Skeletal muscle cell (primary cell): ENCODE measurements around the gene PTPN4.
A peak's percentile ranks its signal among the peaks of the same experiment; 100 is the strongest.

Experiments used
- DNase-seq: peaks from one replicate; pipeline ENCODE4 v3.0.0-alpha.2; 2010; ENCODE audit warnings: low read depth
- H3K4me3 ChIP-seq: 2 replicates; pipeline ENCODE4 v1.5.1; 2011; ENCODE audit warnings: low read depth, mild to moderate bottlenecking, control low read depth, low read length, moderate library complexity

Gene PTPN4

GRCh38 chr2:119728421-119728820, 31.3 kb upstream of the PTPN4 start:
- no peak for DNase-seq
- H3K4me3 ChIP-seq = no peak overlapping the region

- no peak overlapping the region for H3K4me3 ChIP-seq
- DNase-seq = no peak
Observed at GRCh38 chr2:119730671-119731177, 29.0 kb upstream of the PTPN4 start.

- DNase-seq = no peak
- H3K4me3 ChIP-seq = no peak overlapping the region
Observed at GRCh38 chr2:119731983-119732382, 27.7 kb upstream of the PTPN4 start.

- no peak for DNase-seq
Observed at GRCh38 chr2:119732601-119733164, 27.0 kb upstream of the PTPN4 start.

GRCh38 chr2:119734047-119734446, 25.7 kb upstream of the PTPN4 start:
- no peak overlapping the region for H3K4me3 ChIP-seq
- DNase-seq = no peak

More at GRCh38 chr2:119732601-119733164, 27.0 kb upstream of the PTPN4 start:
- H3K4me3 ChIP-seq = no peak overlapping the region

GRCh38 chr2:119735565-119735964, 24.2 kb upstream of the PTPN4 start:
- no peak overlapping the region for H3K4me3 ChIP-seq

GRCh38 chr2:119736021-119736420, 23.7 kb upstream of the PTPN4 start:
- no peak for DNase-seq
- H3K4me3 ChIP-seq = no peak overlapping the region

More at GRCh38 chr2:119735565-119735964, 24.2 kb upstream of the PTPN4 start:
- no peak for DNase-seq

- no peak overlapping the region for H3K4me3 ChIP-seq
- no peak for DNase-seq
Observed at GRCh38 chr2:119739580-119740255, 20.0 kb upstream of the PTPN4 start.

GRCh38 chr2:119741001-119741400, 18.7 kb upstream of the PTPN4 start:
- DNase-seq = no peak
- H3K4me3 ChIP-seq = no peak overlapping the region

GRCh38 chr2:119741868-119742267, 17.9 kb upstream of the PTPN4 start:
- H3K4me3 ChIP-seq = no peak overlapping the region
- no peak for DNase-seq

GRCh38 chr2:119744335-119744939, 15.3 kb upstream of the PTPN4 start:
- peak; percentile 40 for DNase-seq
- H3K4me3 ChIP-seq = no peak overlapping the region

- no peak for DNase-seq
- H3K4me3 ChIP-seq = no peak overlapping the region
Observed at GRCh38 chr2:119745566-119745965, 14.2 kb upstream of the PTPN4 start.

GRCh38 chr2:119746836-119747686, 12.7 kb upstream of the PTPN4 start:
- no peak overlapping the region for H3K4me3 ChIP-seq
- no peak for DNase-seq

GRCh38 chr2:119748135-119748534, 11.6 kb upstream of the PTPN4 start:
- no peak for DNase-seq
- no peak overlapping the region for H3K4me3 ChIP-seq

GRCh38 chr2:119749477-119750012, 10.2 kb upstream of the PTPN4 start:
- no peak overlapping the region for H3K4me3 ChIP-seq
- peak; percentile 71 for DNase-seq

GRCh38 chr2:119751706-119752105, 8.0 kb upstream of the PTPN4 start:
- no peak for DNase-seq
- no peak overlapping the region for H3K4me3 ChIP-seq

GRCh38 chr2:119753041-119753929, 6.4 kb upstream of the PTPN4 start:
- H3K4me3 ChIP-seq = no peak overlapping the region
- no peak for DNase-seq

GRCh38 chr2:119753930-119754321, 5.8 kb upstream of the PTPN4 start:
- no peak for DNase-seq
- no peak overlapping the region for H3K4me3 ChIP-seq

GRCh38 chr2:119755906-119756305, 3.8 kb upstream of the PTPN4 start:
- H3K4me3 ChIP-seq = no peak overlapping the region
- no peak for DNase-seq
